WTC11 (cell line): ENCODE results near the gene AMIGO1. TPM values are rescaled to one million over a fixed set of nuclear protein-coding genes. Genes with fewer than 3 reads are reported as not detected.

ENCODE experiments used
- ATAC-seq: fragments of 200-7000 bp; cut with Tn5 transposase; 2 replicates; pipeline ENCODE4 v1.10.0; 2021; ENCODE audit warnings: mild to moderate bottlenecking, moderate library complexity
- CTCF ChIA-PET: fragments of 300-600 bp; sonication (Branson Sonifier 250); formaldehyde crosslinking; loops from one replicate; lab custom pipeline; 2021; ENCODE audit warnings: antibody characterized with exemption; lab: Charles Lee
- POLR2A ChIA-PET: fragments of 350-600 bp; sonication (Branson Sonifier 250); formaldehyde crosslinking; loops from one replicate; lab custom pipeline; 2021; ENCODE audit warnings: antibody characterized with exemption; lab: Charles Lee
- DNase-seq: peaks from one replicate; pipeline ENCODE4 v3.0.0; 2021; ENCODE audit warnings: low spot score
- H3K27ac Mint-ChIP-seq: 2 replicates; pipeline ENCODE4 v1.8.0; 2021; ENCODE audit warnings: mixed read lengths
- H3K27me3 Mint-ChIP-seq: 2 replicates; pipeline ENCODE4 v1.8.0; 2021; ENCODE audit warnings: low read depth, mild to moderate bottlenecking, moderate library complexity, mixed read lengths
- H3K36me3 Mint-ChIP-seq: 2 replicates; pipeline ENCODE4 v1.8.0; 2021; ENCODE audit warnings: mixed read lengths
- H3K4me1 Mint-ChIP-seq: 2 replicates; pipeline ENCODE4 v1.8.0; 2022; ENCODE audit warnings: mixed read lengths
- H3K4me3 Mint-ChIP-seq: 2 replicates; pipeline ENCODE4 v1.8.0; 2021; ENCODE audit warnings: mild to moderate bottlenecking, moderate library complexity, mixed read lengths
- H3K9me3 Mint-ChIP-seq: 2 replicates; pipeline ENCODE4 v1.8.0; 2021; ENCODE audit warnings: mixed read lengths
- ATF3 ChIP-seq: sonication (generic); formaldehyde crosslinking; conservative IDR thresholded peaks from 2 replicates; pipeline ENCODE4 v1.8.1; 2022; ENCODE audit warnings: mild to moderate bottlenecking, missing genetic modification reagents
- GTF2I ChIP-seq: fragments of 250-450 bp; sonication (Bioruptor Pico); conservative IDR thresholded peaks from 2 replicates; pipeline ENCODE4 v1.4.0; 2021; ENCODE audit warnings: mild to moderate bottlenecking
- NFE2L1 ChIP-seq: sonication (generic); formaldehyde crosslinking; IDR thresholded peaks from 2 replicates; pipeline ENCODE4 v1.8.1; 2023; ENCODE audit warnings: missing genetic modification reagents
- TCF7 ChIP-seq: sonication (generic); formaldehyde crosslinking; IDR thresholded peaks from 2 replicates; pipeline ENCODE4 v1.8.0; 2022; ENCODE audit warnings: mild to moderate bottlenecking, low read depth, missing genetic modification reagents, moderate library complexity
- ZBTB21 ChIP-seq: sonication (generic); formaldehyde crosslinking; IDR thresholded peaks from 2 replicates; pipeline ENCODE4 v1.8.1; 2023; ENCODE audit warnings: mild to moderate bottlenecking, missing genetic modification reagents, borderline replicate concordance
- ZNF121 ChIP-seq: sonication (generic); formaldehyde crosslinking; IDR thresholded peaks from 2 replicates; pipeline ENCODE4 v1.8.0; 2023; ENCODE audit warnings: missing genetic modification reagents
- ZNF219 ChIP-seq: sonication (generic); formaldehyde crosslinking; IDR thresholded peaks from 2 replicates; pipeline ENCODE4 v1.8.0; 2023; ENCODE audit warnings: missing genetic modification reagents, mild to moderate bottlenecking, borderline replicate concordance
- ZNF423 ChIP-seq: fragments of 250-450 bp; sonication (Bioruptor Pico); IDR thresholded peaks from 2 replicates; pipeline ENCODE4 v2.1.2; 2022; ENCODE audit warnings: mild to moderate bottlenecking, moderate library complexity
- total RNA-seq: library from RNA; stranded (reverse); gene quantifications from 3 replicates; pipeline ENCODE4 v1.2.3, GENCODE V29; 2021
- TF ChIP-seq, protein P1 (sequence below): sonication (generic); formaldehyde crosslinking; IDR thresholded peaks from 2 replicates; pipeline ENCODE4 v1.8.1; 2023; ENCODE audit warnings: mild to moderate bottlenecking, missing genetic modification reagents, moderate library complexity
- TF ChIP-seq, protein P2 (sequence below): sonication (generic); formaldehyde crosslinking; IDR thresholded peaks from 2 replicates; pipeline ENCODE4 v1.8.0; 2023; ENCODE audit warnings: mild to moderate bottlenecking, missing genetic modification reagents

The AMIGO1 gene
- total RNA-seq, 1 experiment from 2014 or later, result 2.4 TPM

DNA sequence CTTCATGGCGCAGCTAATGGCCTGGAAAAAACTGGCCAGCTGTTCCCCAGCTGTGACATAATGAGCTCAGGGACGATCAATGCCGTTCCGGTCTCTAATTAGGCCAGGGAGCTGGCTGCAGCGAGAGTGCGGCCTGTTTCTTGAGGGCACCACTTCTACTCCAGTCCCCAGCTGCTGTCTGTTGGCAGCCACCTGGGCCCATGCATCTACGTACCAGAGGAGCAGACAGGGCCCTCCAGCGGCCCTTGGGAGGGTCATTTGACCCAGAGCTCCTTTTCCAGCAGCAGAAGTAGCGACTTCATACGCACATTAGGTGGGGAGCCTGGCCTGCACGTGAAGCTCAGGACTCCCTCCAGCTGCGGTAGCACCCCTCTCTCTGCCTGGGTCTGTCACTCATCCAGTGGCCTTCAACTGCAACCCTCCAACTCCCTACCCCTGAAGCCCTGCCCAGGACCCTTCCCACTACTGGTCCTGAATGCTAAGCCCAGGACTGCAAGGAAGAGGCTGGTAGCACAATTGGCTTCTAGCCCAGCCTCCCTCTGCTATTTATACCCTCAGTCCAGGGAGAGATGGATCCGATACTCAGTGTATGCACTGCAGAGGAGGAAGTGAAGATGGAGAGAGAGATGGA lies 21.0 kb upstream of the AMIGO1 start (continued):
- TF ChIP-seq ZNF219 (CRISPR knock-in tag), result no peak
- no peak for TF ChIP-seq ZBTB21 (CRISPR knock-in tag)
- no peak for TF ChIP-seq ZNF121 (CRISPR knock-in tag)
- TF ChIP-seq TCF7 (CRISPR knock-in tag), result no peak
- TF ChIP-seq, protein P1, sequence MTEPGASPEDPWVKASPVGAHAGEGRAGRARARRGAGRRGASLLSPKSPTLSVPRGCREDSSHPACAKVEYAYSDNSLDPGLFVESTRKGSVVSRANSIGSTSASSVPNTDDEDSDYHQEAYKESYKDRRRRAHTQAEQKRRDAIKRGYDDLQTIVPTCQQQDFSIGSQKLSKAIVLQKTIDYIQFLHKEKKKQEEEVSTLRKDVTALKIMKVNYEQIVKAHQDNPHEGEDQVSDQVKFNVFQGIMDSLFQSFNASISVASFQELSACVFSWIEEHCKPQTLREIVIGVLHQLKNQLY (CRISPR knock-in tag), result no peak

GRCh38 chr1:109529881-109530456 lies 20.4 kb upstream of the AMIGO1 start:
- Mint-ChIP-seq H3K9me3 (no peaks in the 10 kb centered on the region), H3K4me3 (no peak overlapping the region), H3K27ac (no peak overlapping the region), H3K36me3 (no peaks in the 10 kb centered on the region), H3K27me3 (peaks cover 8% of the 10 kb centered on the region), H3K4me1 (peaks cover 10% of the 10 kb centered on the region)
- DNase-seq (no peak), ATAC-seq (no peak)
- CTCF ChIA-PET, result interaction anchor here (0.8 to 16.4 kb wide), 15 partner anchors 14 to 393 kb away, joined by 3 to 740 read pairs (median 5); partner anchors contain the start of genes AMIGO1, ATXN7L2, CYB561D1 and GNAI3
- POLR2A ChIA-PET, result interaction anchor here (1.0 to 1.6 kb wide), 3 partner anchors 36 to 104 kb away, joined by 4 to 5 read pairs (median 4); partner anchors contain the start of gene CYB561D1
- TF ChIP-seq NFE2L1 (CRISPR knock-in tag), result no peak
- TF ChIP-seq, protein P2, sequence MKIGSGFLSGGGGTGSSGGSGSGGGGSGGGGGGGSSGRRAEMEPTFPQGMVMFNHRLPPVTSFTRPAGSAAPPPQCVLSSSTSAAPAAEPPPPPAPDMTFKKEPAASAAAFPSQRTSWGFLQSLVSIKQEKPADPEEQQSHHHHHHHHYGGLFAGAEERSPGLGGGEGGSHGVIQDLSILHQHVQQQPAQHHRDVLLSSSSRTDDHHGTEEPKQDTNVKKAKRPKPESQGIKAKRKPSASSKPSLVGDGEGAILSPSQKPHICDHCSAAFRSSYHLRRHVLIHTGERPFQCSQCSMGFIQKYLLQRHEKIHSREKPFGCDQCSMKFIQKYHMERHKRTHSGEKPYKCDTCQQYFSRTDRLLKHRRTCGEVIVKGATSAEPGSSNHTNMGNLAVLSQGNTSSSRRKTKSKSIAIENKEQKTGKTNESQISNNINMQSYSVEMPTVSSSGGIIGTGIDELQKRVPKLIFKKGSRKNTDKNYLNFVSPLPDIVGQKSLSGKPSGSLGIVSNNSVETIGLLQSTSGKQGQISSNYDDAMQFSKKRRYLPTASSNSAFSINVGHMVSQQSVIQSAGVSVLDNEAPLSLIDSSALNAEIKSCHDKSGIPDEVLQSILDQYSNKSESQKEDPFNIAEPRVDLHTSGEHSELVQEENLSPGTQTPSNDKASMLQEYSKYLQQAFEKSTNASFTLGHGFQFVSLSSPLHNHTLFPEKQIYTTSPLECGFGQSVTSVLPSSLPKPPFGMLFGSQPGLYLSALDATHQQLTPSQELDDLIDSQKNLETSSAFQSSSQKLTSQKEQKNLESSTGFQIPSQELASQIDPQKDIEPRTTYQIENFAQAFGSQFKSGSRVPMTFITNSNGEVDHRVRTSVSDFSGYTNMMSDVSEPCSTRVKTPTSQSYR (CRISPR knock-in tag), result no peak

- DNase-seq (no peak), ATAC-seq (no peak)
- ChIA-PET CTCF (interaction anchor here (2.5 to 16.4 kb wide), 3 partner anchors 21 to 45 kb away, joined by 12 to 740 read pairs (median 128); partner anchors contain the start of genes AMIGO1, ATXN7L2 and CYB561D1), POLR2A (no interaction called here)
- H3K27me3 Mint-ChIP-seq, result peaks cover 8% of the 10 kb centered on the region
- no peak overlapping the region for H3K4me3 Mint-ChIP-seq
- H3K27ac Mint-ChIP-seq, result no peak overlapping the region
- H3K4me1 Mint-ChIP-seq, result peaks cover 10% of the 10 kb centered on the region
- H3K36me3 Mint-ChIP-seq, result no peaks in the 10 kb centered on the region
- peaks cover 6% of the 10 kb centered on the region for H3K9me3 Mint-ChIP-seq
- no peak for TF ChIP-seq ZNF423 (CRISPR knock-in tag)
- TF ChIP-seq, all 79 proteins: peak for 0
Measured at GRCh38 chr1:109528712-109529111, 19.2 kb upstream of the AMIGO1 start.

DNA sequence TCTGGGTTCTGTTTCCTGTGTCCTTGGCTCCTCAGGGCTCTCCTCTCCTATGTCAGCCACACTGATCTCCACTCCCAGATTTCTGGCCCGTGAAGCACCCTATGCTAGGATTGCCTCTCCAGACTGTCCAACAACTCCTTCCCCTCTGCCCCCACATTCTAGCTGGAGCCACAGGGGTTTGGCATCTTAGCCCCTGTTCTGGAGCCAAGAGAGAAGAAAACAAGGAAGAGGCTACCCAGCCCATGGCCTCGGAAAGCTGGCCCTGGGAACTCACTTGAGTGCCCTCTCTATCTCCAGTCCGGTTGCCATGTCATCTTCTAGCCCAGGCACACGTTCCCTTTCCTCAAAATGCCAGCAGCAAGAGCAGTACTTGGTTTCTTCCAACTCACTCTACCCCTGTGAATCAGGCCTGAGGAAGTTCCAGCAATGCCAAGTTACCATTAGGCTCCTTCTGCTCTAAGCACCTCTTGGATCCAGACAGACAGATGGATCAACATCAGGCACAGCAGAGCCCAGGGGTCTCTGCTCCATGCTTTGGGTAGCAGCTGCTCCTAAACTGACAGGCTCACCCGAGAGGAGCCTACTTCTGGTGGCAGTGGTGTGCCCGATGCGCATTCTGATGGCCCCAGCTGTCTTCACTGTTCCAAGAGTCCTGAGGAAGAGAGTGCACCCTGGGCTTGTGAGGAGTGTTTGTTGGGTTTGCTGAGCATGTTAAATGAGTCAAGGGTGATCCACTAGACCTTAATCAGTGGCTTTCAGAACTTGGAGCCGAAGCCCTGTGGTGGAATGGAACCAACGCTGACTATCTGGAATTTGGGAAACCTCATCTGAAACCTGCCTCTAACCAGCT lies 18.5 kb upstream of the AMIGO1 start:
- TF ChIP-seq ATF3 (CRISPR knock-in tag), result no peak
- TF ChIP-seq, protein P1 (CRISPR knock-in tag), result no peak
- TF ChIP-seq GTF2I (CRISPR knock-in tag), result no peak
- H3K36me3 Mint-ChIP-seq, result no peaks in the 10 kb centered on the region
- H3K4me1 Mint-ChIP-seq, result peaks cover 10% of the 10 kb centered on the region
- ChIA-PET POLR2A (no interaction called here), CTCF (interaction anchor here (1.4 to 16.4 kb wide), 2 partner anchors 33 to 103 kb away, joined by 3 to 740 read pairs; partner anchors contain the start of gene CYB561D1)
- peaks cover 7% of the 10 kb centered on the region for H3K9me3 Mint-ChIP-seq
- no peak for ATAC-seq
- no peak overlapping the region for H3K27ac Mint-ChIP-seq
- no peak overlapping the region for H3K4me3 Mint-ChIP-seq
- DNase-seq, result no peak
- peaks cover 8% of the 10 kb centered on the region for H3K27me3 Mint-ChIP-seq
